CD4-positive, alpha-beta T cell treated with Interleukin-12 subunit alpha and Interleukin-12 subunit beta, for 1 hour (primary cell): Measurements from ENCODE around the gene KIF3C.
"Not testable (repeated sequence)": the region's sequence is repeated elsewhere in the genome, so short reads cannot be mapped to it uniquely, and the experiment has no call there.

Source experiments
- DNase-seq: peaks from one replicate; pipeline ENCODE4 v3.0.0-alpha.2; 2020

Gene KIF3C

DNA sequence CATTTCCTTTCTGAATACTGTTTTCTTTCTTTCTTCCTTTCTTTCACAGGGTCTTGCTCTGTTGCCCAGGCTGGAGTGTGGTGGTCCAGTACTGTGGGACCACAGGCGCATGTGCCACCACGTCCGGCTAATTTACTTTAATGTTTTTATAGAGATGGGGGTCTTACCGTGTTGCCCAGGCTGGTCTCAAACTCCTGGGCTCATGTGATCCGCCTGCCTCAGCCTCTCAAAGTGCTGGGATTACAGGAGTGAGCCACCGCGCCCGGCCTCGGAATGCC, 68.7 kb downstream of the KIF3C start:
- not testable (repeated sequence) for DNase-seq

DNA sequence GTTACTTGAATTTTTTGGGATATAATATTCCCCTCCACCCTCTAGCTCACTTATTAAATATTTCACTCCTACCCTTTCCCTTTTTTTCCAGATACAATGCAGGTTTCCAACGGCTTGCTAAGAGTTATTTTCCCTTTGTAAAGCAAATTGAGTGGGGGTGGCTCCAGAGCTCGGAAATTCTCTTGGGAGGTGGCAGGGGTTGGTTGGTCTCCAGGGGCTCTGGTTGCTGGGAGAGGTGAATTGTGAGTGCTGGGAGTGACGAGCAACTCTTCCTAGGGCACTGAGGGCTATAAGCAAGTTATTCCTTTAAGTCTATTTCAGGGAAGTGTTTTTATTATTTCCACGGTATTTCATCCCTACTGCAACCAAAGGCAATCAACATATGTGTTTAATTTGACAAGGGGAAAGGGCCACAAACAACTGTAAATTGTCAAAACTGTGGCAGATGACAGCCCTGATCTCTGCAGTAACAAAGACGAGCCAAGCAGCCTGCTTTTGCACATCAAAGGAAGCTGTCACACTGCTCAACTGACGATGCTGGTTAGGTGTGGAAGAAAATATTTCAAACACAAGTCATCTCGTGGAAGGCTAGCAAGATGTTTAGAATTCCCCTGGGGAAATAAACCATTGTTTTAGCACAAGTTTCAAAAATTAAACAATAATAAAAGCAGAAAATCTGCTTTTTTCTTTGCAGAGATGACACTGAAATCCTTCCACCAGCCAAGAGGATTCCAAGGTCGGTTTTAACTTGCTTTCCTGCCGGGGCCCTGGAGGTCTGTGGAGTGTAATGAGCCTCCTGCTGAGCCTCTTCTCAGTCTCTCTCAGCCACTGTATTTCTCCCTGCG, 69.2 kb downstream of the KIF3C start:
- no peak for DNase-seq

DNA sequence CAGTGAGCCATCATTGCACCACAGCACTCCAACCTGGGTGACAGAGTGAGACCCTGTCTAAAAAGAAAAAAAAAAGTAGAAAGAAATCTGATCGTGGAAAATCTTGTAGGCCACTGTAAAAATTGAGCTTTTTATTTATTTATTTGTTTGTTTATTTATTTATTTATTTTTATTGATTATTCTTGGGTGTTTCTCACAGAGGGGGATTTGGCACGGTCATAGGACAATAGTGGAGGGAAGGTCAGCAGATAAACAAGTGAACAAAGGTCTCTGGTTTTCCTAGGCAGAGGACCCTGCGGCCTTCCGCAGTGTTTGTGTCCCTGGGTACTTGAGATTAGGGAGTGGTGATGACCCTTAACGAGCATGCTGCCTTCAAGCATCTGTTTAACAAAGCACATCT, 72.7 kb downstream of the KIF3C start:
- not testable (repeated sequence) for DNase-seq

DNA sequence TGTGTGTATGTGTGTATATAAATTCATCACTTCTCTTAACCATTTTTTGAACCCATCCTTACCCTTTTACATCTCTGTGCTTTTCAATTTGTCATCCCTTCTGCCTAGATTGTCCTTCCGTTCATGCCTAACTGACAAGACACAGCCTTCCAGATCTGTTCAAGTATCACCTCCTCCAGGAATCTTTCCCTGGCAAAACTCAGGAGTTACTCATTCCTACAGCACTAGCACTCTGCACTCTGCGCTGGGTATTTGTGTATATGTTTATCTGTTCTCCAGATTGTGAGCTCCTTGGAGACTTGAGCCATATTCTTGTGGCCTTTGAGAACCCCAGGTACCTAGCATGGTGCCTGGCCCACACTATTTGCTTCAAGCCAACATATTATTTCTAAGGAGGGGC, 77.2 kb downstream of the KIF3C start:
- DNase-seq = no peak

DNA sequence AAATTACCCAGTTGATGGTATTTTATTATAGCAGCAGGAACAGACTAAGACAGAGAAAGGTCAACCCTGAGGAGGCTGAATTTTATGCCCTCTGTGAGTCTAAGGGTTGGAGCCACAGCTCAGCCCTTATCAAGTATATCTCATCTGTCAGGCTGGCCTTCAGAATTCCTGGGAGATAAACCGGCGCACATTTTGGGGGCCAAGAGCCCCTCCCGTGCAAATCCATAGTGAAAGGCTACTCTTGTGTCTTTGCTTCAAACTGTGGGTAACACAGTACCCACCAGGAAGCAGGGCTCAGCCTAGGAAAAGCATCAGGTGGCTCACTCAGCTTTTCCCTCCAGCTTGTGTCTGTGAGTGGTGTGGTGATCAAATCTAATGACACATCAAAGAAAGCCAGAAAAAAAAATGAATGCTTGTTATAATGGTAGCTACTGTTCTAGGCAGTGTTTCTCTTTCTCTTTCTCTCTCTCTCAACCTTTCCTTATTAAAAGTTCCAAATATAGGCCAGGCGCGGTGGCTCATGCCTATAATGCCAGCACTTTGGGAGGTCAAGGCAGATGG, 79.0 kb downstream of the KIF3C start:
- no peak for DNase-seq

DNA sequence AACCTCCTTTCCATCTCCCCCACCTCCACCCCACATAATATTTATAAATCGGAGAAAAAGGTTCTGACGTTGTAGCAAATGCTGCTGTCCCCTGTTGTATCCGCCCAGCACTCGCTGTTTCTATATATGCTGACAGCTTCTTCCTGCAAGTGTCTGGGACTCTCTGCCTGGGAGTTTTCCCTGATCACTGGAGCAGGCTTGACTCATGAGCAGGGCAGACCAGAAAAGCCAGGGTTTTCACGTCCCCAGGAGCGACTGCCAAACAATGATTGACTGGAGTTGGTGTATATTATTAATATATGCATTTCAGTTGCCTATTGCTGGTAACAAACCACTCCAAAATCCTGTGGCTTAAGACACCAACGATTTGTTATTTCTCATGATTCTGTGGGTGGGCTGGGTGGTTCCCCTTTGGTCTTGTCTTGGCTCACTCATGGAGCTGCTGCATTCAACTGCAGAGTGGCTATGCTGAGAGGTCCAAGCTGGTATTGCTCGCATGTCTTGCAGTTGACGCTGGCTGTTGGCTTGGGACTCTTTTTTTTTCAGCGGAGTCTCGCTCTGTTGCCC, 82.8 kb downstream of the KIF3C start:
- DNase-seq = no peak

DNA sequence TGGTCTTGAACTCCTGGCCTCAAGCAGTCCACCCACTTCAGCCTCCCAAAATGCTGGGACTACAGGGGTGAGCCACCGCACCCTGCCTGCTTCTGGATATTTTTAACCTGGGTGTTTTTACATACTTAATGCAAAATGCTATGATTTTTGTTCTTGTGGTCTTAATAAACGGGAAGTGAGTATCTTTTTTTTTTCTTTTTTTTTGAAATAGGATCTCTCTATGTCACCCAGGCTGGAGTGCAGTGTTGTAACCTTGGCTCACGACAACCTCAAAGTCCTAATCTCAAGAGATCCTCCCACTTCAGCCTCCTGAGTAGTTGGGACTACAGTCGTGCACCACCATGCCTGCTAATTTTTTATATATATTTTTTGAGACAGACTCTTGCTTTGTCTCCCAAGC, 84.8 kb downstream of the KIF3C start:
- no peak for DNase-seq

DNA sequence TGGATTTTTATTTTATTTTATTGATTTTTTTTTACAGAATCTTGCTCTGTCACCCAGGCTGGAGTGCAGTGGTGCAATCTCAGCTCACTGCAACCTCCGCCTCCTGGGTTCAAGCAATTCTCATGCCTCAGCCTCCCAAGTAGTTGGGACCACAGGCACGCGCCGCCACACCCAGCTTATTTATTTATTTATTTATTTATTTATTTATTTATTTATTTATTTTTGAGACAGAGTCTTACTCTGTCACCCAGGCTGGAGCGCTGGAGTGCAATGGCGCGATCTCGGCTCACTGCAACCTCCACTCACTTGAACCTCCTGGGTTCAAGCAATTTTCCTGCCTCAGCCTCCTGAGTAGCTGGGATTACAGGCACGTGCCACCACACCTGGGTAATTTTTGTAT, 86.0 kb downstream of the KIF3C start:
- DNase-seq = not testable (repeated sequence)

DNA sequence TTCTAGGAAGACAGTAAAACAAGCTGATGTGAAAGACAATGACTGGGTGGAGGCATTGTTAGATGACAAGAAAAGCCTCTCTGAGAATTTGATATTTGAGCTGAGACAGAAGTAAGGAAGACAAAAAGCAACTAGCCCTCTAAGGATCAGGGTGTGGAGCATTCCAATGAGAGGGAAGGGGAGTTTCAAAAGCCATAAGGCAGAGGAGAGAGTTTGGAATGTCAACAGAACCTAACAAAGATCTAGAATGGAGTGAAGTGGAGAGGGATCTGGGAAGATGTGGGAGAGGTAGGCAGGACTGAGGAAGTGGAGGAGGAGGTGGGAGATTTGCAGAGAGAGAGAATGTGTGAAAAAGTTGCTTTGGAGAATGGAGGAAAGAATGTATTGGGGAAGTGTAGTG, 86.7 kb downstream of the KIF3C start:
- no peak for DNase-seq

DNA sequence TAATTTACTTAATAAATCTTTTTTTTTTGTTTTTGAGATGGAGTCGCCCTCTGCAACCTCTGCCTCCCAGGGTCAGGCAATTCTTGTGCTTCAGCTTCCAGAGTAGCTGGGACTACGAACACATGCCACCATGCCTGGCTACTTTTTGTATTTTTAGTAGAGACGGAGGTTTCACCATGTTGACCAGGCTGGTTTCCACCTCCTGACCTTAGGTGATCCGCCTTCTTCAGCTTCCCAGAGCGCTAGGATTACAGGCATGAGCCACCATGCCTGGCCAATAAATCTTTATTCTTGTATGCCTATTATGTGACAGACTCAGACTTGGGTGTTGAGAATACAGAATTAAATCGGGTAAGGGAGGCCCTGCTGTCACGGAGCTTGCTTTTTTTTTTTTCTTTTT, 87.3 kb downstream of the KIF3C start:
- no peak for DNase-seq

DNA sequence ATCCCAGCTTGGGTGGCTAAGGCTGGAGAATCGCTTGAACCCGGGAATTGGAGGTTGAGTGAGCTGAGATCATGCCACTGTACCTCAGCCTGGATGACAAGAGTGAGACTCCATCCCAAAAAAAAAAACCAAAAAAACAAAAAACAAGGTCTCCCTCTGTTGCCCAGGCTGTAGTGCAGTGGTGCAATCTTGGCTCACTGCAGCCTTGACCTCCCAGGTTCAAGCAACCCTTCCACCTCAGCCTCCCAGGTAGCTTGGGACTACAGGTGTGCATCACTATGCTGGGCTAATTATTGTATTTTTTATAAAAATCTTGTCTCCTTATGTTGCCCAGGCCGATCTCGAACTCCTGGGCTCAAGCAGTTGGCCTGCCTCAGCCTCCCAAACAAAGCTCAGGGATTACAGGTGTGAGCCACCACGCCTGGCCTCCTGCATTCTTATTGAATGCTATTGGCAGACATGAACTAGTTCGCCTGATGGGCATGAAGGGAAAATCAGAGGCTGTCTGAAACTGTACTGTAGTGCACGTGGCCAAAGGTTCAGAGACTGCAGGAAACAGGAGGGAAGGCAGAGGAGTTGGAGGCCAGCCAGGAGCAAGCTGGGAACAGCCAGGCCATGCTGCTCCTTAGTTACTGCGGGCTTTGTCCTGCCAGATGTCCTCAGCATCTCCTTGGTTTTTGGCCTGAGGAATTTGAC, 88.0 kb downstream of the KIF3C start:
- no peak for DNase-seq

DNA sequence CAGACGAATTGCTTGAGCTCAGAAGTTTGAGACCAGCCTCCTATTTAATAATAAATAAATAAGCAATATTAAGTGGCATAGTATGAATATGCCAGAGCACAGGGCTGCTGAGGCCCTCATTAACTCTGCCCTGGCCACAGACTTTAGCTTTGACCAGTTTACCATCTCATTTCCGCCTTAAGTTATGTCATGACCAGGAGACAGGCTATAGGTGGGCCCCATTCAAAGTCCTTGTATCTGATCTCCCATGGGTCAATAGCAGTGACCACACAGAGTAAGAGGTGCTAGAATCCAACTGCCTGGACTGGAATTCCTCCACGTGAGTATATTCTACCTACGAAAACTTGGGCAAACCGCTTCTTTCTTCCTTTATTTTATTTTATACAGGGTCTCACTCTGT, 90.6 kb downstream of the KIF3C start:
- DNase-seq = no peak

DNA sequence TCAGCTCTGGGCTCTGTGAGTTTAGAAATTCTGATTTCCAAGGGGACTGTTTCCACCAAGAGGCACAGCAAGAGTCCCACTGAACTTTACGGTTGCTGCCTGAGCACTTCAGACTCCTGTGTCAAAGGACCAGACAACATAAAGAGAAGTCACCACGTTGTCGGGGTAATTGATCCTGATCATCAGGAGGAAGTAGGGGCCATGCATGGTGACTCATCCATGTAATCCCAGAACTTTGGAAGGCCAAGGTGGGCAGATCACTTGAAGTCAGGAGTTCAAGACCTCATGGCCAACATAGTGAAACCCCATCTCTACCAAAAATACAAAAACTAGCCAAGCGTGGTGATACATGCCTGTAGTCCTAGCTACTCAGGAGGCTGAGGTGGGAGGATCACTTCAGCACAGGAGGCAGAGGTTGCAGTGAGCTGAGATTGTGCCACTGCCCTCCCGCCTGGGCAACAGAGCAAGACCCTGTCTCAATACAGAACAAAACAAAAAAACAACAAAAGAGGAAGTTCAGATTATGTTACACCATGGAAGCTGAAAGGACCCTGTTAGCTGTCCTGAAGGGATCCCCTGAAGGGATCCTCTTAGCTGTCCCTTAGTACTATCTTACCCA, 94.6 kb downstream of the KIF3C start:
- no peak for DNase-seq

DNA sequence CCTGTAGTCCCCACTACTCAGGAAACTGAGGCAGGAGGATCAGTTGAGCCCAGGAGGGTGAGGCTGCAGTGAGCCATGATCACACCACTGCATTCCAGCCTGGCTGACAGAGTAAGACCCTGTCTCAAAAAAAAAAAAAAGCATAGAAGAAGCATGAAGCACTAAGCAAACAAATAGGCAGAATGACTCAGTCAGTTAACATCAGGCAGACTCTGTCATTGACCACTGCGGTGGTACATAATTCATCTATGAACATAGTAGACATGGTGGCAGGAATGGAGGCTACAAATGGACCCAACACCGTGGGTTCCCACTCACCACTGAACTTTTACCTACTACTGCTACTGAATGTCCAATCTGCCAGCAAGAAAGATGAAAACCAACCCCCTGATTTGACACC, 96.4 kb downstream of the KIF3C start:
- DNase-seq = no peak

DNA sequence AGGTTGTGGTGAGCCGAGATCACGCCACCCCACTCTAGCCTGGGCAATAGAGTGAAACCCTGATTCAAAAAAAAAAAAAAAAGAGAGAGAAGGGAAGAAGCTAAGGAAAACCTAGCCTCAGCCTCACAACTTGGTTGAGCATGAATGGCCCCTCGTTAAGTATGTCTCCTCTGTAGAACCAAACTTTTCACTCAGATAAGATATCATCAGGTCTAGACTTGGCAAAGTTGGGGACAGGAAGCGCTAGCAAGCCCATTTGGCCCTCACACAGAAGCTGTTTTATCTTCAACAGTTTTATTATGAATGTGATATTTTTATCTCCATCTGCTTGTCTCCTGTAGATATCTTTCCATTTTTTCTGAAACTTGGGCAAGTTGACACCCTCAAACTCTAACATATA, 100.5 kb downstream of the KIF3C start:
- DNase-seq = no peak

DNA sequence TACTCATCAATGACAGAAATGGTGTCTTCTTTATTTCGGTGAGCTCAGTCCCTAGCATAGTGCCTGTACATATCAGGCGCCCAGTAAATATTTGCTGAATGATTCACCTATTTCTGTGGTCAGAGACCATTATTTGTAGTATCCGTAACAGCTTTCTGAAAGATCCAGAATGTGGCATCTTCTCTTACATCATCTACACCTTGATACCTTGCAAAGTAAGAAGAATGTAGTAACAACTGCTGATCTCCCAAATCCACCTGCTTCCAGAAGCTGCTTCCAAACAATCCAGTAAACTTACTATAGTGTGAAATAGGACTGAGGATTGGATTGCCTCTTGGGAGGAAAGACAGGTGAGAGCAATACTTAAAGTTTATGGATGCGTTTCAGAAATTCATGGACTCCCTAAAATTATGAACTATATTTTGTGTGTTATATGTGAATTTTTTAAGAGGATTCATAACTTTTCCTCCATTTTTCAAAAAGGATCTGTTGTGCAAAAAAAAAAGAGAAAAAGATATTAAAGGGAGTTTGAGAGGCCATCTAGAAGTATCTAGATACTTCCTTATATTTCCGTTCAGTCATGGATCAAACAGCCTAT, 103.1 kb downstream of the KIF3C start:
- DNase-seq = no peak

DNA sequence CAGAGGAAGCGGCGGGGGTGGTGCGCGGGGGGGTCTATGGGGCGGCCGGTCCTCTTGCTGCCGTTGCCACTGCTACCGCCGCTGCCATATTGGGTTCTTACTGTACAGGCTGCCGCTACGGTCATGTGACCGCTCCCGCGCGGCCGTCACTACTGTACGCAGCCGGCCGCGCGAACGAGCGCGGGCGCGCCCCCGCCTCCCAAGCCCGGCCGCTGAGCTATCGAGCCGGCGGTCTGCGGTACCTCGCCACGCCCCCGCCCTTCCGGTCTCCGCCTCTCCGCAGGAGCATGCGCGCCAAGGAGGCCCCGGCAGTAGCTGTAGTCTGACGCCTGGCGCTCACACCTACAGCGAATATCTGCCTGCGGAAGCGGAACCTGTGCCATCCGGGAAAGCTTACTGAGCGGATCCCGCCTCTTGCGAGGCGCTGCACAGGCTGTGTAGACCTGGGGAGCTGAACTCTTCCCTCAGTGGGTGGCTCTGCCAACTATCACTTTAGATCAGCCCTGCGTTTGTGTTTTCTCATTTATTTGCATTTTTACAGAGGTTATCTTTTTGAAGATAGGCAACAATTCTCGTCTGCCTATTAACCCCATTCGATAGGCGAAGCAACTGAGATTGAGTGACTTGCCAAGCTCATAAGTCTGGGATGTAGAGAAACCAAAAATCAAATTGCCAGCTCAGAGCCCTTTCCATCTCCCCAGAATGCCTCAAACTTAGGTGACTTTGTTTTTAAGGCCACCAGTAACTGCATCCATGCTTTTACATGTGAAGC, 103.8 kb downstream of the KIF3C start, which contains the start of gene ASXL2:
Gene ASXL2 (minus strand): TSS at position 127 of the 772 bp plus-strand sequence. CDS start 265 bp downstream, outside the sequence.
- DNase-seq = peak; percentile 98

DNA sequence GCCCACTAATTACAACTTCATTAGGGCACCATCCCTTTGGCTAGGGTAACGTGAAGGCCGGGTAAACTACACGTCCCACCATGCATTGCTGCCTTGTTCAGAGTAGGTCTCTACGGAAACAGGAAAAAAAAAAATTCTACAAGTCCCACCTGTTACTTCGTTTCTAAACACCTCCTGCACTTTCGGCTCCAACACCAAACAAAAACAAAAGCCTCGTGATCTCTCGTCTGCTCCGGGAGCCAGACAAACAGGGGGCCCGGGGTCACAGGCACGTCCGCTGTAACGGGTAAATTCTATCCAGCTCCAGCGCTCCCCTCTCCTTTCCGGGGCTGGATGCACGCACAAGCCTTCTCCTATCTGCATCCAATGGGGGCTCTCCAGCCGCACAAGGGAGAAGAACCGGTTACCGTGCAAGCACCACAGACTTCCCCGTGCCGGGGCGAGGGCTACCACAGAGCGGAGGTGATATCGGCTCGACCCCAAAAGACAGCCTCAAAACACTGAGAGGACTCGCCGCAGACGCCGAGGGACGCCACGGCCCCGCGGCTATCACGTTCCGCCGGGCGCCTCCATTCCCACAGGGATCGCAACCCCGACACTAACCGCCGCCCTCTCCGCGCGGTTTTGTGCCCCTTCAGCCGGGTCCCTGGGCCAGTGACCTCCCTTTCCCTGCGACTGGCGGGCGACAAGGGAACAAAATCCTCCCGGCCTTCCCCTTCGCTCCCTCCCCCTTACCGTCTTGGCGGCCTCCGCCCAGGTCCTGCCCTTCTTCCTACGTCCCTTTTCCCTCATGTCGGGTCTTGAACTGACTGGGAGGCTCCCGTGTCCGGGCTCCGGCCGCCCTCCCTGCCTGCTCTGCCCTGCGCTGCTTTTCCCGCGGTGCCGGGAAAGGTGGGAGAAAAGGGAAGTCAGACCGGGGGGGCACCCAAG, 104.6 kb downstream of the KIF3C start:
- DNase-seq = peak; percentile 71
